ENCODE measurements around the gene ABHD2.
"Not testable (repeated sequence)": the region's sequence is repeated elsewhere in the genome, so short reads cannot be mapped to it uniquely, and the experiment has no call there.

ABHD2 gene

DNA sequence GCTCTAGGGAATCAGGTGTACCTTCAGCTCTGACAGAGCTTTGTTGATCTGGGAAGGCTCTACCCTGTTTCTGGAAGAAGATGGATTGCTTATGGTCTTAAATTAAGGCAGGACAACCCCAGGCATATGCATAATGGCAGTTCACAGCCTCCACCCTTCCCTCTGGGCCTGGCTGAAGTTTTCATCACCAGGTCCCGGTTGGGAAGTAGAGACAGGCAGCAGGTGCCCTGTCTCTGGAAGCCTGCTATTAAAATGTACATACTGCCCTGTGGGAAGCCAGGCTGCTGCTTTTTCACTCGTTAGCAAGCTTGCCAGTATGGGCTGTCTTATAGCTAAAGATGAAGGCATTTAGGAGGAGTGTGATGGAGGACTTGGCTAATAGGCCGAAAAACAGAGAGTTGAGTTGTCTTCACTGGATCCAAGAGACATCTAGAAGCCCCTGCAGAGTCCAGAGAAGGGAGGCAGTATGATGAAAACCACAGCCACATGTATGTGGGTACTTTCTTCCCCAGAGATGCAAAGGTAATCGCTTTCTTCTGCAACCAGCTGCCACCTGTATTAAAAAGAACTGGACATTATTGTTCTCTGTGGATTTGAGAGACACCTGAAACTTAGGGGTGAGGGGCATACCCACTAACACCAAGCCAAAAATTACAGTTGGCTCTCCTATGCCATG, 34.4 kb downstream of the ABHD2 start:
- no peak for DNase-seq

DNA sequence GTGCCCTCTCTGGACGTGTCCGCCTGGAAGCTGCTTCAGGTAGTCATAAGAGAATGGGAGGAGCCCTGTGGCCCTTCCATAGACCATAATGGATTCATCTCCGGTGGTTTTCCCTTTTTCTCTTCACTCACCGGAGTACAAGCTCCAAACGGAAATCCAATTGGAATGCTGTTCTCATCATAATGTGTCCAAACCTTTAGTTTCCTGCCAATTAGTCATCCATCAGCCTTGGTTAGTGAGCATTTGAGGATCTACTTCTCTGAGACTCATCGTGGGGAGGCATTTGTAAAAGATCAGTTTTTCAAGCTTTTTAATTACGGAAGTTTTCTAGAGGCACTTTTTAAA, 34.9 kb downstream of the ABHD2 start:
- no peak for DNase-seq

DNA sequence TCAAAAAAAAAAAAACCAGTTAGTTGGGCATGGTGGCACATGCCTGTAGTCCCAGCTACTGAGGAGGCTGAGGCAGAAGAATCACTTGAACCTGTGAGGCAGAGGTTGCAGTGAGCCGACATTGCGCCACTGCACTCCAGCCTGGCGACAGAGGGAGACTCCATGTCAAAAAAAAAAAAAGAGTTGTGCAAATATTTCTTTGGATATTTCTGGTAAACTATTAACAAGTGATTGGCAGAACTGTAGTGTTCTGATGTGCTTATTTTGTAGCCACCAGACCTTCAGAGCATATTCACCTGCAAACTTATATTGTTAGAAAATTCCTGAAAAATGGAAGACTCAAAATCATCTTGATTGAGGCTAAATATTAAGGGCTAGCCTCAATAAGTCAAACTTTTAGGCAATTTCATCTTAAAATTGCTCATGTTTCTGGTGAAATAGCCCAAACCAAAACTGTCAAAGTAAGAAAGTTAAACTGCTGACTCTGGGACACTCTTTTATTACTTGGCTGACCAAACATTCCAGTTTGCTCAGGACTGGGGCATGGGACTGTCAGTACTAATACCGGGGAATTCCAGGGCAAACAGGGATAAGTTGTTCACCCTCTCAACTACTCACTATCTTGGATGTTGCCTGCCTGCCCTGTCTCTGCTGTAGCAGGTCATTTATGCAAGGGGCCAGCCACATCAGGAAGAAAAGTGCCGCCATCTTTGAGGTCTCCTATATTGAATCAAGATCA, 37.0 kb downstream of the ABHD2 start:
- DNase-seq, result no peak

DNA sequence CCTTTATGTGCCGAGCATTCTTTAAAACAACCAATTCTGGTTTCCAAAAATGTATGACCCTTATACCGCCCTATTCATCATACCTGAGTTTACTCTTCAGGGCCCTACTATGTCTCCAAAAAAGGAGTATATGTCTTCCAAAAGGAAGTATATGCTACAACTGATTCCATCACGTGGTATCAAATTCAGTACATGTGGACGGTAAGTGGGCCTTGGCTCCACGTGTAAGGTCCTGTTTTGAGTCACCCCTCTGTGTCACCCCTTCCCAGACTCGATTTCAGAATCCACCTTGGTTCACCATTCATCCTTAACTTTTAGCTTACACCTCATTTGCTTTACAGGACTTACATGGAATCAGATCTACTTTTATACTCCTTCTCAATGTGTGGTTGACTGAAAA, 37.8 kb downstream of the ABHD2 start:
- no peak for DNase-seq

DNA sequence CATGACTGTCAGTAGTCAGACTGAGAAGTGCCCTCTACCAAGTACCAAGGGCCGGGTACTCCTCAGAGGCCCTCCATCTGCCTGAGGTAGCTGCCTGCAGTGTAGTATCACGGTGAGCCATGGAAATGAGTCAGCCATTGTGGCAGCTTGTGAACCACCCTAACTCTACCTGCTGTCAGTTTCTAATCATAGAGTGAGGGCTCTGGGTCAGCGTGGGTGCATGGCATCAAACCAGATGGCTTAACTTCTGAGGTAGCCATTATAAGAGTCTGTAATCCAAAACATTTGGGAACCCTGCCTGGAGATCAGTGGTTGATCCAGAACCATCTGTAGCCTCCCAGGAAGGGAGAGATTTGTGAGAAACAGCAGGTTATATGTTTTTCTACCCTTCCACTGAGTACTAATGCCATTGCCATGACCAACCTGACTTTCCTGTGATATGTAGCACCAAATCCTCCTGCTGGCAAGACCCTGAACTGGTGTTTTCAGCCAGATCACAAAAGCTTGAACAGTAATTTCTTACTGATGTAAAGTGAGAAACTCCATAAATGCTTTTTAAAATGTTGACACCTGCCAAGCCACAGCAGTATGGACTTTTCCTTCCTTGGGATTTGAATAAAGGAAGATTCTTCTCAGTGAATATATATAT, 38.9 kb downstream of the ABHD2 start:
- no peak for DNase-seq

DNA sequence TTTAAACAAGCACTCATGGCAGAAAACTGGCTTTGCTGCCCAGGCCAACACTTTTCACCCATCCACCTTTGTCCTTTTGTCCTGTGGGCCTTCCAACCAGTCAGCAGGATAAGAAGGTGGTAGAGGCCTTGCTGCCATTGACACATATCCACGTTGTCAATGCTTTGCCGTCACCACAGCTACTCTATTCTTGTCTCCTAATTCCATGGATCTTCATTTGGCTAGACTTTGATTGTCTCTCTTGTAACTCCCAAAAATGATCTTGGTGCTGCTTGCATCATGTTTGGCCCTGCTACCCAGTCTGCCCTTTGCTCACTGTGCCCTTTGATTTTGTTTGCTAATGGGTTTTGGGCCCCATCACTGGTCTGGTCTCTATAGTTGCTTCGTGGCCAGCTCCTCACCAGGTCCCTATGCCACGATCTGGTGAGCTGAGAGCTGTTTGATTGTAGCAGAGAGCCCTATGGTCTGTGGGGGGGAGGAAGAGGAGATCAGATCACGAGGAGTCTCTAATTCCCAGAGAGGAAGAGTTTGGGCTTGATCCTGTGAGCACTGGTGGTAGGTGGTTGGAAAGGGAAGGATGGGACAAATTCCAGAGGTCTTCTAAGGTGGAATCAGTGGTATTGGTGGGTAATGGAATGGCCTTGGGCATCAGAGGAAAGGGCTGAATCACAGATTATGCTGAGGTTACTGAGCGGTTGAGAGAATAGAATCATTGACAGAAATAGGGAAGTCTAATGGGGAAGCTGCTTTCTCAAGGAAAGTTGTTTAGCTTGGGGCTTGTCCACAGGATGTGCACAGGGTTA, 40.3 kb downstream of the ABHD2 start:
- DNase-seq, result no peak

DNA sequence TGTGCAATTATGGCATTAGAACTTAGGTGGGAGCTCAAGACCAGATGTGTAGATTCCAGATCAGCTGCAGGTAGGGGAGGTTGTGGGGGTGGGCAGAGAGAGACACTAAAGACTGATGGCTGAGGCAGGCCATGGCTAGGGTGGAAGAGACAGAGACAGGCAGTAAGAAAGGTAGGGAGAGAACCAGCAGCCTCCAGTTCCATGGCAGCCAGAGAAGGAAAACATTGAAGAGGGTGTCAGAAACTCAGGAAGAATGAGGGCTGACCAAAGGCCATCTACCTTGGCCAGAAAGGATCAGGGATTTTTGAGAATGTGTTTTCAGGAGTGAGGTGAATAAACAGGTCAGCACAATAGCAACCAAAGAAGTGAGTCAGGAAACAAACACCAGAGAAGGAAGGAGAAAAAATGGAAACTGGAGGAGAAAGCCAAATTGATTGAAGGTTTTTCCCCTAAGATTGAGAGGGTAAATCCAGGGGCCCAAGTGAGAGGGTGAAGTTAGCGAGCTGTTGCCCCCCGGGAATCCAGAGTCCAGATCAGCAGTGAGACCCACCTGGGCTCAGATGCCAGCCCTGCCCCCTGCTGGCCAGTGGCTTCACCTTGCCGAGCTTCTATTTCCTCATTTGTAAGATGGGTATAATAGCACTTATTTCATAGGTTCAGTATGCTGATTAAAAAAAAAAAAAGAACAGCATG, 41.0 kb downstream of the ABHD2 start:
- DNase-seq, result peak; percentile 6

DNA sequence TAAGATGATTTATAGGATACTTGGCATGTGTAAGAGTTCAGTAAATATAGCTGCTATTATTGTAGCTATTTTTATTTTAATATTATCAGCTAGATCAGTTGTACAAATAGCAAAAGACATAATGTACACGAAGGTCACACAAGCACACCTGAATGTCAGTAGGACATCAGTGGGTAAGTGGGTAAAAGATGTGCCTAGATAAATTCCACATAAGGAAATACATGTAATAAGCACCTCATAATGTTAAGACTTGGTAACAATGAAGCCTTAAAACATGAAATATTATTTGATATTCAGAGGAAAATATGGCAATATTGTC, 41.5 kb downstream of the ABHD2 start:
- DNase-seq, result no peak

DNA sequence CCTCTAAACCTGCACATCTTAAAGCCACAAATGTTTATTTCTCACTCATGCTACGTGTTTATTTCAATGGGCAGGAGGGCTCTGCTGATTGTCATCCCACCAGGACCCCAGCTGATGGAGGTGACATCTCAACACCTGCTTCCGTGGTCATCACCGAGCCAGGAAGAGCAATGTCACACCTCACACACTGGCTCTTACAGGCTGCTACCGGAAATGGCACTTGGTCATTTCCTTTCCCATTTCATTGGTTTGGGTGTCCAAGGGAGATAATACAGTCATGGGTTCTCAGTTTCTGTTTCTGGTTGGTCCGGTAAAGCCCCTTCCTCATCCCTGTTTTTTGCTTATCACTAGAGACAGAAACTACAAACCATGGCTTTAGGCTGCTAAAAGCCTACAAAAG, 41.9 kb downstream of the ABHD2 start:
- DNase-seq, result no peak

DNA sequence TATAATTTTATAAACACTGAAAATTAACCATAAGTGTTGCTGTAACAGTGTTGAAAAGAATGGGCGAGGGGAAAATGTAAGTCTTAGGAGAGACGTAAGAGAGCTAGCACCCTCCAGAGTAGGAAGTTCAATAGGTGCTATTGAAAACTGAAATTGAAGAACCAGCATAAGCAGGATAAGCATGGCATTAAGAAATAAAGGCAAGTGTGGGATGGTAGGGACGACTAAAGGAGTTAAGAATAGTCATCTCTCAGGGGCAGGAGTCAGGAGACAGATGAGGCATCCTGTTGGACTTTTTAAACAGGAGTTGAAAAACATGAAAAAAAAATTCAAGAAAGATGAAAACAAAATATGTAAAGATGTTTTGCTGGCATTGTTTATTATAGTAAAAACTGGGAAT, 43.5 kb downstream of the ABHD2 start:
- DNase-seq, result no peak

DNA sequence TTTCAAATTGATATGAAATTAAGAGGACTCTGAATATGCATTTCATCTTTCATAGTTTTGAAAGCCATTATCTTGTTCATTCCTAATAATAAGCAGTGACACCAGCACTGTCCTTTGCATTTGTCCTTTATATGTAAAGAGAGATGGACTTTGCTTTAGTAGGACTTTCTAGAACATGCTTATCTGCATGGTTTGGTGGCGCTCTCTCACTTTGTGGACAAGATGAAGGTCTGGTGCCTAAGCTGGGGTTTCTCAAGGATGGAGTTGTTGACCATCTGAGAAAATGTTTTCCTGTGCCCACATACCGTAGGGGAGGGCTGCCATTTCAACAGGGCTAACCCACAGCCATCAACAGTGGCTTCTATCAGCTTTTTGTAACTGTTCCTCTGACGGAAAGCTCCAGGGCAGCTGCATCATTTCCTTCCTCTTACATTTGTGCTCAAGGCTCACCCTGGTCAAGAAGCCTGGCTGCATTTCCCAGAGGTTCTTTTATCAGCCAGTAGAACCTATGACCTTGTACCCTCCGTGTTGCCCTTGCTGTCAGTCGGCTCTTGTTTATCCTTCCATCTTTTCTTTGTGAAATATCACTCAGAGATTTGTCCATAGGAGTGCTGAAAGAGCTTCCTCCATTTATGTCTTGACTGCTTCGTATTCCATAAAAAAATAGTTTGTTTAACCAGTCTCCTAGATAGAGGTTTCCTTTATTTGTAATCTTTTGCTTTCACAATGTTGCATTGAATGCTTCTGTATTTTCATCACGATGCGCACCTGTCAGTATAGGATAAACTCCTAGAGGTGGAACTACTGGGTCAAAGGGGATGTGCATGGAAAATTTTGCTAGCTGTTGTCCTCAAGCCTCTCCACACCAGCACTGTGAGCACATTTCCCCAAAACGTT, 44.6 kb downstream of the ABHD2 start:
- no peak for DNase-seq

DNA sequence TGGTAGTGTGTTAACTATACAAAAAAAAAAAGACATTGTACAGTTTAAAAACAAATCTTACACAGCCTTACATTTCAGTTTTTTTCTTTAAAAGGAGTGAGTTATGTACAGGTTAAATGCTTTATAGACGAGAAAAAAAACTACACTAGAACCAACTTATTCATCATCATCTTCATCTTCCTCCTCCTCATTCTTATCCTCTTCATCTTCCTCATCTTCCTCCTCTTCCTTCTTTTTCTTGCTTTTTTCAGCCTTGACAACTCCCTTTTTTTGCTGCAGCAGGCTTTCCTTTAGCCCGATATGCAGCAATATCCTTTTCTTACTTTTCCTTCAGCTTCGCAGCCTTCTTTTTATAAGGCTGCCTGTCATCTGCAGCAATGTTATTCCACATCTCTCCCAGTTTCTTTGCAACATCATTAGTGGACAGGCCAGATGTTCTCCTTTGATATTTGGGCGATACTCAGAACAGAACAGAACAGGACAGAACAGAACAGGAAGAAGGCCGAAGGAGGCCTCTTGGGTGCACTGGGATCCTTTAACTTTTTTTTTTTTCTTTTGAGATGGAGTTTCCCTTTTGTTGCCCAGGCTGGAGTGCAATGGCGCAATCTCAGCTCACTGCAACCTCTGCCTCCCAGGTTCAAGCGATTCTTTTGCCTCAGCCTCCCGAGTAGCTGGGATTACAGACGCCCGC, 47.3 kb downstream of the ABHD2 start:
- not testable (repeated sequence) for DNase-seq

DNA sequence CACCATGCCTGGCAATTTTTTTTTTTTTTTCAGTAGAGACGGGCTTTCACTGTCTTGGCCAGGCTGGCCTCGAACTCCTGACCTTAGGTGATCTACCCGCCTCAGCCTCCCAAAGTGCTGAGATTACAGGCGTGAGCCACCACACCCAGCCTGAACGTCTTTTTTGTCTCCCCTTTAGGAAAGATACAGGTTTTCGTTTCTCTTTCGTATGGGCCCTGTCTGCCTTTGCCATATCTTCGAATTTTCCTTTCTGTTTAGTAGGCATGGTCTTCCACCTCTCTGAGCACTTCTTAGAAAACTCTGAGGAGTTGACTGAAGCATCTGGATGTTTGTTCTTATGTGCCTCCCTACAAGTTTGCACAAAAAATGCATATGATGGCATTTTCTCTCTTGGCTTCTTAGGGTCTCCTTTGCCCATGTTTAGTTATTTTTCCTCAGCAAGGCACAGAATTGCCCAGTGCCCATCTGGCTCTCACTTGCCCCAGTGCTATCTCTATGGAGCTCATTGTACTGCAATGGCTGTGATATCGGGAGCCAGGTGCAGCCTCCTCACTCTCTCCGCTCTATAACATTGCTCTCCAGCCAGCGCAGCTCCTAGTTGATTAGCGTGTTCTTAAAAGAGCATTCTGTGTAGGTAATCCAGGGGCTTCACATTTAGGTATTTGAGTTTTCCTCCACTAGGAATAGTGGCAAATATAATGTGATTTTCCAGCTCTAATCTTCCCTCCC, 48.0 kb downstream of the ABHD2 start:
- DNase-seq, result no peak

DNA sequence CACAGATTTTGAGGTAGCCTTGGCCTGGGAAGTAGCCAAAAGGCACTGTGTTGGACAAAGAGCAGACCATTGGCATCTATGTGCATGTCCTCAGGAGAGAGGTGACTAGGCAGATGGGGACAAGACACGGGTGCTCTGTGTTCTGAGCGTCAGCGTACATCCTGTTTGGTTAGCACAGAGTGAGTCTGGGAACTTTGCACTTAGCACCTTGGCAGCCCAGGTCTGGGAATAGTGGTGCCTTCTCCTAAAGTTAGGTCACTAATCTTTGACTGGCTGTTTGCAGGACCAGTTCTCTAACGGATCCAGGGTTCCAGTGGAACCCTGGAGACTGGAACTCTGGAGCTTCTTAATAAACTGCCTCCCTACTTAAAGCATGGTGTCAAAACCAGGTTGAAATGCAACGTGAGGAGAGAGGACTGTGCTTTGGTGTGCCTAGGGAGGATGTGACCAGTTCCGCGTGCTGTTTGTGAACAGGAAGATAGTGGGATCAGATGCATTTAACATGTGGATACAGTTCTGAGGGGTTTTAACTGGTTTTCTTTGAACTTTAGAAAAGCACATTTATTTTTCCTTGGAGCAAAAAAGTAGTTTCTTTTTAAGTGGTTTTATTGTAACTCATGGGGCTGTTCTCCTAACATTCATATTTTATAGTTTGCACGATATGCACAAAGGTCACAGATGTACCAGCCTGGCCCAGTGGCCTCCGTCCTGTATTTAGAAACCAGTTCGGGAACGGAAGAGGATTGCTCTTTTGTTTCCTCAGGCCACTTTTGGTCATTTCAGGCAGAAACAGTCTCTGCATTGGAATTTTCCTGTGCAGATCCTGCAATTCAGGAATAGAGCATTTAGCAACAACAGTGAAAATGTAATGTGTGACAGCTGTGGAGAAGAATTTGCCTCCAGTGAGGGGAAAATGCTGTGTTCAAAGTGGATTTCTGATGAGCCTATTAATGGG, 48.8 kb downstream of the ABHD2 start:
- DNase-seq, result no peak

DNA sequence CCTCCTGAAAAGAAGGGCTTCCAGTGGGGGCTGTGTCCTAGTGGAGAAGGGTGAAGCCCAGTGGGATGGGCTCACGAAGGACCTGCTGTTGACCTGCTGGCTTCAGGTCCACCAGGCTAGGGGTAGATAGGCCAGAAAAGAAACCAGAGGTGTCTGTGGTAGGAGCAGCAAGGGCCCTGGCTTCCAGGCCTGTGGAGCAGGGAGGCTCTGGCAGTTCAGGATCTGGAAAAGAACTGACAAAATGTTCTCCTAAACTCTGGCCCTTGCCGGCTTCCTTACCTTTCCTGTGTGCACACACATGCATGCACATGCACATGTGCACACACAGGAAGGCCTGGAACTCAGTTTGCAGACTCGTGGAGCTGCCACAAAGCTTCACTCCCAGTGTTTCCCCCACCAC, 49.7 kb downstream of the ABHD2 start:
- DNase-seq, result no peak

DNA sequence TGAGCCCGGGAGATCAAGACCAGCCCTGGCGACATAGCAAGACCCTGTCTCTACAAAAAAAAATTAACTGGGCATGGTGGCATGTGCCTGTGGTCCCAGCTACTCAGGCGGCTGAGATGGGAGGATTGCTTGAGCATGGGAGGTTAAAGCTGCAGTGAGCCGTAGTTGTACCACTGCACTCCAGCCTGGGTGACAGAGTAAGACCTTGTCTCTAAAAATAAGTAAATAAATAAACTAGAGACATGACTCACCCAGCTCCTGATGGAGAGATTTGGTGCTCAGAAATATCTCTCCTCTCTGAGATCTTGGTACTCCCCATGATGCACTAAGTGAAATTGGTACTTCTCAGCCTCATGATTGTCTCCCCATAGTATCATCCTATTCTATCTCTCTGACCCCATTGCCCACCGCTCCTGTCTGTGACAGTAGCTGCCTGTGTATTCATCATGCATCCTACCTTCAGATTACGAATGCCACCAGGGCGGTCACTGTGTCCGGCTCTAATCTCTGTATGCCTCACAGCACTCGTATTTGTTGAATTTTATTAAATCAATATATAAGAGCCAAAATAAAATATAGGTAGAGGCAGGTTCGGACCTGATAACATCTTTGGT, 50.9 kb downstream of the ABHD2 start:
- no peak for DNase-seq

DNA sequence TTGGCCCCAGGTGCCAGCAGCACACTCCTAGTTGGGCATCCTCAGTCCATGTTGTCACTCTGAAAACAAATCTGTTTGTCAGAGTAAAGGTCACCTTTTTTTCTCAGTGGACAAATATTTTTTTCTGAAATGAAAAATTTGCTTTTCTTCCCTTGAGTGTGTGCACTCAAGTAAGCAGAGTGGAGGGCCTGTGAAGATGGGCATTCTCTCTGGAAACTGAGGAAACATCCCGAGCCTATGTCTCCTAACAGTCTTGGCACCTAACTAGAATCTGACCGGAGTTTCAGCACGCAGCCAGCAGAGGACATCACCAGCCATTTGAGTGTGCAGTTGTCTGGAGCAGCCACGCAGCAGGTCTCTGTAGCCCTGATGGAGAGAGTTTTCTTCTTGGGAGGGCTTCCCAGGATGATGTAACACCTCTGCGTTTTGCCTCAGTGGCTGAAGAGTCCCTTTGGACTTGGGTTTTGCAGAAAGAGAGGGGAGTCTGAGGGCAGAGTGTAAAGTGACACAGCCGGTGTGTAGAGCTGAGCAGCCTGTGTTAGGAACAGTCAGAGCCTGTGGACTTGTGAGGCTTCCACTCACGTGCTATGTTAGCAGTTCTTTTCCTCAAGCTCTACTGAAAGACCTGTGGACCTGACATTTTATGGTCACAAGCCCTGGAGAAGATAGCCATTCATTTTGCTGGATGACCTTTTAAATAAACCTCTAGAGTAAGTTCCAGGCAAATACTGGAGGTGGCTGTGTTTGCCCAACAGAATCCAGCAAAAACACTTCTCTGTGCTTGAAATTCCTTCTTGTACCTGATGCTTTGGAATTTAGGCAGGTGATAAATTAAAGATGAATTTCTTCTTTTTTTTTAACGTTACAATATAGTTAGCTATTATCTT, 51.6 kb downstream of the ABHD2 start:
- DNase-seq, result no peak

DNA sequence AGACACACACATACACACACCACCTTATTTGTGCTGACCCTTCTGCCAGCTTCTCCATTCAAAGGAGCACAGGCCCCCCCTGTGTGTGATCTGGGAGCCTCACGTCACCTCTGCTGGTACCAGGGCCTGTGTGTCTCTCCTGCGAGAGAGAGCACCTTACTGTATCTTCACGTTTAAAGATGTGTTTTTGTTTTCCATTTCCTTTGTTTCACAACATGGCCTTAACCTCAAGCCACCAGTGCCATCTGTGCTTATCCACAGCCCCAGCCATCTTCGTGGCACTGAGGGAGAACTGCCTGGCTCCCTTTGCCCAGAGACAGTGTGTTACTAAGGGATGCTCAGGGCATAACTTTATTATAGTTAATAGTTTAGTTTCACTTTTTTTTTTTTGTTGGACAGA, 52.3 kb downstream of the ABHD2 start:
- no peak for DNase-seq
